Type B pancreatic cell (in vitro differentiated cells): Measurements from ENCODE around the gene ADAT1. TPM values are rescaled to one million over a fixed set of nuclear protein-coding genes. Genes with fewer than 3 reads are reported as not detected.

Experiments used
- DNase-seq: peaks from one replicate; pipeline ENCODE4 v3.0.0; 2021; ENCODE audit warnings: mixed read lengths; ENCODE audit not compliant: unreplicated experiment; ENCODE audit errors: extremely low spot score
- H3K27ac Mint-ChIP-seq: 2 replicates; pipeline ENCODE4 v1.8.0; 2021; ENCODE audit warnings: mild to moderate bottlenecking, mixed read lengths
- H3K27me3 Mint-ChIP-seq: 2 replicates; pipeline ENCODE4 v1.8.0; 2021; ENCODE audit warnings: mixed read lengths
- H3K36me3 Mint-ChIP-seq: 2 replicates; pipeline ENCODE4 v1.8.0; 2021; ENCODE audit warnings: mixed read lengths
- H3K4me1 Mint-ChIP-seq: one replicate; pipeline ENCODE4 v1.8.0; 2021; ENCODE audit warnings: mixed read lengths; ENCODE audit not compliant: unreplicated experiment
- H3K4me3 Mint-ChIP-seq: 2 replicates; pipeline ENCODE4 v1.8.0; 2021; ENCODE audit warnings: mild to moderate bottlenecking, mixed read lengths
- H3K9me3 Mint-ChIP-seq: 2 replicates; pipeline ENCODE4 v1.8.0; 2021; ENCODE audit warnings: mixed read lengths
- total RNA-seq: library from RNA; stranded (reverse); gene quantifications from 2 replicates; pipeline ENCODE4 v1.2.1, GENCODE V29; 2021; ENCODE audit warnings: low replicate concordance
- TF ChIP-seq, protein P1 (sequence below): fragments of 200-600 bp; sonication (generic); conservative IDR thresholded peaks from 2 replicates; pipeline ENCODE4 v1.5.0; 2021; ENCODE audit warnings: antibody characterized with exemption, mild to moderate bottlenecking

Gene ADAT1
- total RNA-seq, 1 donor from 2014 or later, result 51.9 TPM

DNA sequence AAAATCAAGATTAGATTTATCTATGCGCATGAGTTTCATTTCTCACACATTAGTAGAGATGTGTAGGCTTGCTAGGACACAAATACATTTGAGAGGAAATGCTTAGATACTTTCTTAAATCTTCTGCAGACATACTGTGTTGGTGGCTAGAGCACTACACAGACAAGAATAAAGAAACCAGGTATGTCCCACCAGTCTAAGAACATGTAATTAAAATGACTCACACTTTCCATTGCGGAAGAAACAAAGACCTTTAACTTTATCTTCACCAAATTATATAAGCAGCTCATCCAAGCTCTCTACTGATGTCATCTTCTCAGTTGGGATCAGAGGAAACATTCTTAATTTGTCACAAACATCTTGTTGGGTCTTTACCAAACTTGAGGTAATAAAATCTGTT, 44.4 kb downstream of the ADAT1 start:
- Mint-ChIP-seq H3K4me3 (no peak overlapping the region), H3K9me3 (no peaks in the 10 kb centered on the region), H3K27me3 (no peaks in the 10 kb centered on the region), H3K27ac (no peak overlapping the region), H3K4me1 (no peaks in the 10 kb centered on the region), H3K36me3 (peaks cover 22% of the 10 kb centered on the region)
- TF ChIP-seq, protein P1, sequence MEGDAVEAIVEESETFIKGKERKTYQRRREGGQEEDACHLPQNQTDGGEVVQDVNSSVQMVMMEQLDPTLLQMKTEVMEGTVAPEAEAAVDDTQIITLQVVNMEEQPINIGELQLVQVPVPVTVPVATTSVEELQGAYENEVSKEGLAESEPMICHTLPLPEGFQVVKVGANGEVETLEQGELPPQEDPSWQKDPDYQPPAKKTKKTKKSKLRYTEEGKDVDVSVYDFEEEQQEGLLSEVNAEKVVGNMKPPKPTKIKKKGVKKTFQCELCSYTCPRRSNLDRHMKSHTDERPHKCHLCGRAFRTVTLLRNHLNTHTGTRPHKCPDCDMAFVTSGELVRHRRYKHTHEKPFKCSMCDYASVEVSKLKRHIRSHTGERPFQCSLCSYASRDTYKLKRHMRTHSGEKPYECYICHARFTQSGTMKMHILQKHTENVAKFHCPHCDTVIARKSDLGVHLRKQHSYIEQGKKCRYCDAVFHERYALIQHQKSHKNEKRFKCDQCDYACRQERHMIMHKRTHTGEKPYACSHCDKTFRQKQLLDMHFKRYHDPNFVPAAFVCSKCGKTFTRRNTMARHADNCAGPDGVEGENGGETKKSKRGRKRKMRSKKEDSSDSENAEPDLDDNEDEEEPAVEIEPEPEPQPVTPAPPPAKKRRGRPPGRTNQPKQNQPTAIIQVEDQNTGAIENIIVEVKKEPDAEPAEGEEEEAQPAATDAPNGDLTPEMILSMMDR, result no peak
- DNase-seq, result no peak

- TF ChIP-seq, protein P1, result no peak
- H3K36me3 Mint-ChIP-seq, result peaks cover 24% of the 10 kb centered on the region
- no peak overlapping the region for H3K27ac Mint-ChIP-seq
Measured at GRCh38 chr16:75578212-75578611, 44.9 kb downstream of the ADAT1 start.

DNA sequence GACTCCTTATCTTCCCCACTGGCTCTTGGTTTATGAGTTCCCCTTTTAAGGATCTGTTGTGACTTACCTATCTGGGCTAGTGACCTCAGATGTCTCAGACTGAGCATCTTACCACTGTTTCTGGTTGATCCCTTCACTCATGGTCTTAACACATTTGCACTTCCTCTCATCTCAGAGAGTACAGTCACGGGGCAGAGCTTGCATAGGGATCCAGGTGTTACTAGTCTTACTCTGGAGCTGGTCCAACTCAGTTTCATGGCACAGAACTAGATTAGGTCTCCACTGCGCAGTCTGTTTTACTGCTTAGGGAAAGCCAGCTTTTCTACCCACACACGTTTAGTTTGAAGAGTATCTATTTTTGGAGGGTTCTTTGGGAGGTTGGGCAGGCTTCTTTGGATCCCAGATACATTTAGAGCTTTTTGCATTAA, 46.7 kb downstream of the ADAT1 start:
- Mint-ChIP-seq H3K4me3 (no peak overlapping the region), H3K27ac (no peak overlapping the region), H3K4me1 (no peaks in the 10 kb centered on the region)

More at GRCh38 chr16:75578212-75578611, 44.9 kb downstream of the ADAT1 start:
- H3K4me1 Mint-ChIP-seq, result no peaks in the 10 kb centered on the region
- no peak for DNase-seq
- no peaks in the 10 kb centered on the region for H3K9me3 Mint-ChIP-seq
- H3K4me3 Mint-ChIP-seq, result no peak overlapping the region
- H3K27me3 Mint-ChIP-seq, result no peaks in the 10 kb centered on the region

GRCh38 chr16:75575958-75576357, 47.1 kb downstream of the ADAT1 start:
- peaks cover 26% of the 10 kb centered on the region for H3K36me3 Mint-ChIP-seq
- TF ChIP-seq, protein P1, result no peak
- no peak for DNase-seq
- H3K4me3 Mint-ChIP-seq, result no peak overlapping the region
- no peaks in the 10 kb centered on the region for H3K27me3 Mint-ChIP-seq
- no peaks in the 10 kb centered on the region for H3K4me1 Mint-ChIP-seq
- H3K27ac Mint-ChIP-seq, result no peak overlapping the region
- no peaks in the 10 kb centered on the region for H3K9me3 Mint-ChIP-seq

More for the DNA sequence above, 46.7 kb downstream of the ADAT1 start:
- Mint-ChIP-seq H3K27me3 (no peaks in the 10 kb centered on the region), H3K9me3 (no peaks in the 10 kb centered on the region), H3K36me3 (peaks cover 26% of the 10 kb centered on the region)
- TF ChIP-seq, protein P1, result no peak
- no peak for DNase-seq

GRCh38 chr16:75573955-75574354, 49.1 kb downstream of the ADAT1 start:
- no peak overlapping the region for H3K4me3 Mint-ChIP-seq
- H3K9me3 Mint-ChIP-seq, result no peaks in the 10 kb centered on the region
- no peaks in the 10 kb centered on the region for H3K4me1 Mint-ChIP-seq
- peaks cover 17% of the 10 kb centered on the region for H3K36me3 Mint-ChIP-seq
- no peak overlapping the region for H3K27ac Mint-ChIP-seq
- no peaks in the 10 kb centered on the region for H3K27me3 Mint-ChIP-seq
- DNase-seq, result no peak
- TF ChIP-seq, protein P1, result no peak
